CD14-positive monocyte (primary cell): ENCODE measurements around the gene ME3. TPM values are rescaled to one million over a fixed set of nuclear protein-coding genes. Genes with fewer than 3 reads are reported as not detected.

ENCODE experiments used
- DNase-seq, 3 donors: peaks; one replicate each; pipeline ENCODE4 v3.0.0-alpha.2; 2011 to 2022
- H2AFZ ChIP-seq: 2 replicates; pipeline ENCODE4 v1.6.0; 2012; ENCODE audit warnings: mild to moderate bottlenecking, low read depth, low read length, inconsistent platforms; ENCODE audit not compliant: insufficient read depth, poor library complexity, severe bottlenecking
- H3K27ac ChIP-seq, 2 donors: 1 replicate in 1 of 2; 2 replicates in 1 of 2; pipeline ENCODE4 v1.5.1; 2012 to 2013; ENCODE audit warnings: low read length in 2 of 2, control low read depth in 1 of 2, inconsistent platforms in 1 of 2, low read depth in 1 of 2, mild to moderate bottlenecking in 1 of 2
- H3K27me3 ChIP-seq, 2 donors: one replicate each; pipeline versions ENCODE4 v1.6.0 to v1.6.1; 2011 to 2013; ENCODE audit warnings: low read length in 2 of 2; ENCODE audit not compliant: control insufficient read depth in 2 of 2, insufficient read depth in 2 of 2
- H3K36me3 ChIP-seq, 2 donors: replicated peaks in 1 of 2; 1 replicate in 1 of 2; 2 replicates in 1 of 2; pipeline versions ENCODE4 v1.5.1 to v1.6.1; 2012 to 2013; ENCODE audit warnings: low read length in 2 of 2, control low read depth in 1 of 2, inconsistent platforms in 1 of 2, mild to moderate bottlenecking in 1 of 2; ENCODE audit not compliant: insufficient read depth in 2 of 2, control insufficient read depth in 1 of 2
- H3K4me1 ChIP-seq, 2 donors: 1 replicate in 1 of 2; 2 replicates in 1 of 2; pipeline versions ENCODE4 v1.5.1 to v1.6.1; 2012 to 2013; ENCODE audit warnings: low read length in 2 of 2, control low read depth in 1 of 2, inconsistent platforms in 1 of 2, mild to moderate bottlenecking in 1 of 2, moderate library complexity in 1 of 2; ENCODE audit not compliant: insufficient read depth in 2 of 2, control insufficient read depth in 1 of 2
- H3K4me2 ChIP-seq: replicated peaks from 2 replicates; pipeline ENCODE3; 2012; ENCODE audit warnings: low read length, moderate library complexity, mild to moderate bottlenecking; ENCODE audit not compliant: poor library complexity, severe bottlenecking; ENCODE audit errors: extremely low read depth
- H3K4me3 ChIP-seq, 3 experiments: fragments of 200-600 bp in 1 of 3; sonication (generic) in 1 of 3; replicated peaks in 1 of 3; 1 replicate in 2 of 3; 2 replicates in 1 of 3; pipeline ENCODE4 v1.5.1; 2011 to 2013; ENCODE audit warnings: low read length in 3 of 3, mild to moderate bottlenecking in 3 of 3, control low read depth in 2 of 3, low read depth in 2 of 3, inconsistent platforms in 1 of 3, moderate library complexity in 1 of 3
- H3K79me2 ChIP-seq: 2 replicates; pipeline ENCODE4 v1.6.0; 2012; ENCODE audit warnings: mild to moderate bottlenecking, control low read depth, inconsistent platforms, low read length, moderate library complexity; ENCODE audit not compliant: insufficient read depth
- H3K9ac ChIP-seq: 2 replicates; pipeline ENCODE4 v1.6.0; 2017; ENCODE audit warnings: low read length, mild to moderate bottlenecking; ENCODE audit not compliant: insufficient read depth, poor library complexity, severe bottlenecking
- H3K9me3 ChIP-seq, 2 donors: replicated peaks in 1 of 2; 1 replicate in 1 of 2; 2 replicates in 1 of 2; pipeline versions ENCODE4 v1.5.1 to v1.6.1; 2012 to 2013; ENCODE audit warnings: low read length in 2 of 2, control low read depth in 1 of 2; ENCODE audit not compliant: control insufficient read depth in 1 of 2, insufficient read depth in 1 of 2
- H4K20me1 ChIP-seq: 2 replicates; pipeline ENCODE4 v1.6.0; 2012; ENCODE audit warnings: mild to moderate bottlenecking, low read length, control low read depth, moderate library complexity; ENCODE audit not compliant: insufficient read depth
- H3K27ac Mint-ChIP-seq, 7 donors: one replicate each; pipeline ENCODE4 v1.8.0; 2020; ENCODE audit warnings: mild to moderate bottlenecking in 7 of 7, mixed read lengths in 7 of 7, moderate library complexity in 6 of 7, inconsistent platforms in 2 of 7
- H3K27me3 Mint-ChIP-seq, 3 donors: one replicate each; pipeline ENCODE4 v1.8.0; 2021 to 2022; ENCODE audit warnings: low read depth in 3 of 3, mild to moderate bottlenecking in 3 of 3, mixed read lengths in 3 of 3, moderate library complexity in 3 of 3, inconsistent platforms in 1 of 3
- H3K36me3 Mint-ChIP-seq, 2 donors: one replicate each; pipeline ENCODE4 v1.8.0; 2020; ENCODE audit warnings: mixed read lengths in 2 of 2, inconsistent platforms in 1 of 2, mild to moderate bottlenecking in 1 of 2
- H3K4me1 Mint-ChIP-seq: one replicate; pipeline ENCODE4 v1.8.0; 2020; ENCODE audit warnings: mild to moderate bottlenecking, mixed read lengths
- H3K4me3 Mint-ChIP-seq, 2 donors: one replicate each; pipeline ENCODE4 v1.8.0; 2020; ENCODE audit warnings: mild to moderate bottlenecking in 2 of 2, mixed read lengths in 2 of 2, moderate library complexity in 1 of 2
- H3K9me3 Mint-ChIP-seq, 7 donors: one replicate each; pipeline ENCODE4 v1.8.0; 2020 to 2022; ENCODE audit warnings: mixed read lengths in 7 of 7, mild to moderate bottlenecking in 6 of 7, moderate library complexity in 6 of 7, inconsistent platforms in 2 of 7
- CTCF ChIP-seq: fragments of 200-600 bp; IDR thresholded peaks from one replicate; pipeline ENCODE4 v1.8.0; 2022; ENCODE audit warnings: antibody characterized with exemption, mild to moderate bottlenecking
- WGBS: methylation state at CpG from one replicate; pipeline ENCODE4 v1.1.5; 2013; ENCODE audit warnings: missing lambda C conversion rate; ENCODE audit not compliant: insufficient coverage; 5-methylcytosine and 5-hydroxymethylcytosine counted together
- intact Hi-C, 2 donors: fragments of 100-400 bp; cut with micrococcal nuclease; formaldehyde crosslinking; loops; one replicate each; pipeline versions ENCODE4 v1.15.0 to v1.15.1; 2023
- polyA plus RNA-seq, 3 donors: library from polyadenylated mRNA; depleted of rRNA in 1 of 3; unstranded in 2 of 3; stranded (reverse) in 1 of 3; fragments of 300-500 nt in 2 of 3; fragments of >200 nt in 1 of 3; fragmentation: Illumina TruSeq in 2 of 3; gene quantifications; 1 replicate in 2 of 3; 2 replicates in 1 of 3; pipeline ENCODE4 v1.2.3, GENCODE V29; 2012 to 2021

The ME3 gene
- polyA plus RNA-seq, 3 donors, result 0.31 to 3.0 (median 0.42) TPM

DNA sequence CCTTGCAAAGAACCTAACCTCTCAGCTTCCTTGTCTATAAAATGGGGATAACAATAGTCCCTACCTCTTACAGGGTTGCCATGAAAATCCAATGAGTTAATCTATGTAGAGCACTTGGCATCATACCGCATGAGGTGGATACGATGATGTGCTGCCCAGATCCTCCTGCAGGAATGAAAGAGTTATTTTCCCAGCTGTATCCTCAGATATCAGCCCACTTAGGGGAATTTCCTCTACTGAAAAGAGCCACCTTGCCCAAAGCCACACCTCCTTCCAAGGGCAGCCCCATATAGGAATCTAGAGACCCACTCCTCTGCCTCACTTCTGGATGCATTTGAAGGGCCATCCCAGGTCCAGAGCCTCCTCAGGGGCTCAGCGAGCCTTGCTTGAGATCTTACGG, 169.3 kb downstream of the ME3 start:
- intact Hi-C loops, result no loop called here
- Mint-ChIP-seq H3K4me3 (no peak overlapping the region), H3K27me3 (peaks cover 0 to 2% (median 2%) of the 10 kb centered on the region in 3 donors), H3K9me3 (no peaks in the 10 kb centered on the region), H3K4me1 (no peaks in the 10 kb centered on the region), H3K27ac (no peak overlapping the region), H3K36me3 (no peaks in the 10 kb centered on the region)
- Histone ChIP-seq H3K27me3 (no peaks in the 10 kb centered on the region), H3K9me3 (no peaks in the 10 kb centered on the region), H3K4me2 (no peak overlapping the region), H3K79me2 (no peaks in the 10 kb centered on the region), H4K20me1 (no peaks in the 10 kb centered on the region), H3K27ac (no peak overlapping the region), H2AFZ (no peak overlapping the region), H3K4me1 (no peaks in the 10 kb centered on the region), H3K36me3 (no peaks in the 10 kb centered on the region), H3K9ac (no peak overlapping the region), H3K4me3 (no peak overlapping the region)
- 95% methylated on average over 4 of the region's 4 CpGs for WGBS
- TF ChIP-seq CTCF, result no peak
- DNase-seq, result no peak

DNA sequence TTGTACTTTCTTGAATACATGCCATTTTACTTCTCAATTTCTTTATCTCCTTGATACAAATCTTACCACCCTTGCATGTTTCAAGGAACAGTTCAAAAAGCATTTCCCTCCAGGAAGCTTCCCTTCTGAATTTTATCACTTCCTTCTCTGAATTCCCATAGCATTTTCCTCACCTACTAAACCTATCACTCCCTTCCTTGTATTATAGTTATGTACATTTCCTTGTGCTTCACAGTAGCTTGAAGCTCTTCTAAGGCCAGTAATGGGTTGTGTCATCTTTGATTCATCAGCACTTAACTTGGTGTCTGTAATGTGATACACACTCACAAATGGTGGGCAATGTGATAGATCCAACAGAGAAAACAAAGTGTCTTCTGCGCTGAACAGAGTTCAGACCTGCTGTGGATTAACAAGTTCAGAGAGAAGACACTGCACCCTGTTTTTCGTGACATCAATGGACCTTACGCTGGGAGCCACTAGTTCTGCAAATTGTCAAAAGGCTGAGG, 170.2 kb downstream of the ME3 start:
- intact Hi-C loops, result no loop called here
- Histone ChIP-seq H4K20me1 (no peaks in the 10 kb centered on the region), H3K9ac (no peak overlapping the region), H3K4me2 (no peak overlapping the region), H3K4me1 (no peaks in the 10 kb centered on the region), H3K9me3 (no peaks in the 10 kb centered on the region), H3K27me3 (no peaks in the 10 kb centered on the region), H3K4me3 (no peak overlapping the region), H3K27ac (no peak overlapping the region), H2AFZ (no peak overlapping the region), H3K36me3 (no peaks in the 10 kb centered on the region), H3K79me2 (no peaks in the 10 kb centered on the region)
- no peak overlapping the region for H3K4me3 Mint-ChIP-seq
- no peak for DNase-seq
- no peak for TF ChIP-seq CTCF
- WGBS, result 100% methylated on average over 3 of the region's 3 CpGs
- H3K9me3 Mint-ChIP-seq, result no peaks in the 10 kb centered on the region
- no peaks in the 10 kb centered on the region for H3K4me1 Mint-ChIP-seq
- peaks cover 0 to 2% (median 2%) of the 10 kb centered on the region in 3 donors for H3K27me3 Mint-ChIP-seq
- H3K27ac Mint-ChIP-seq, result no peak overlapping the region
- H3K36me3 Mint-ChIP-seq, result no peaks in the 10 kb centered on the region
